ENCODE data around the gene PMEL.

DNA sequence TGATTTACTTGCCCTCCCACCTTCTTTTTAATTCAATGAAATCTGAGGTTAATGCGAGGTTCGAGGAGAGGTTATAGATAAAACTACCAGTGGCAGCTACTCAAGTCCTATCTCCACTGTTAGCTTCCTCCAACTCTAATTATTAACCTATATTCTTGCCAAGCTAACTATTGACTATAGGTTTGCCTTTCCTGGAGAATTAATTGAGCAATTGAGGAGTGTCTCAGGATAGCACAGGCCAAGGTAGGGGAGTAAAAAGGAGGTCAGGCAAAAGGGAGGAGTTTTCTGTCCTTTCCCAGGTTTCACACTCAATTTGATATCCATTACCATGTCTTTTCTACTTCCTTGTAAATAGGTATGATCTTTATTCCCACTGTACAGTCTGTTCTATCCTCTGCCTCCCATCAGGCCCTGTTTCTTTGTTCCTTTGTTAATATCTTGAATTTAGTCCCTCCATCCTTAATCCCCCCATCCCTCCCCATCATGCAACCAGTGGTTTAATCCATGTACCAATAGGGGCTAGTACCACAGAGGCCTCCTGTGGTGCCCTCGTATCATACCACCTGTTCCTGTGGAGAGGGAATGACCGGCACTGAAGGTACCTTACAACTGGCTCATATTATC, 27.5 kb upstream of the PMEL start:
- TF ChIP-seq, protein P1, sequence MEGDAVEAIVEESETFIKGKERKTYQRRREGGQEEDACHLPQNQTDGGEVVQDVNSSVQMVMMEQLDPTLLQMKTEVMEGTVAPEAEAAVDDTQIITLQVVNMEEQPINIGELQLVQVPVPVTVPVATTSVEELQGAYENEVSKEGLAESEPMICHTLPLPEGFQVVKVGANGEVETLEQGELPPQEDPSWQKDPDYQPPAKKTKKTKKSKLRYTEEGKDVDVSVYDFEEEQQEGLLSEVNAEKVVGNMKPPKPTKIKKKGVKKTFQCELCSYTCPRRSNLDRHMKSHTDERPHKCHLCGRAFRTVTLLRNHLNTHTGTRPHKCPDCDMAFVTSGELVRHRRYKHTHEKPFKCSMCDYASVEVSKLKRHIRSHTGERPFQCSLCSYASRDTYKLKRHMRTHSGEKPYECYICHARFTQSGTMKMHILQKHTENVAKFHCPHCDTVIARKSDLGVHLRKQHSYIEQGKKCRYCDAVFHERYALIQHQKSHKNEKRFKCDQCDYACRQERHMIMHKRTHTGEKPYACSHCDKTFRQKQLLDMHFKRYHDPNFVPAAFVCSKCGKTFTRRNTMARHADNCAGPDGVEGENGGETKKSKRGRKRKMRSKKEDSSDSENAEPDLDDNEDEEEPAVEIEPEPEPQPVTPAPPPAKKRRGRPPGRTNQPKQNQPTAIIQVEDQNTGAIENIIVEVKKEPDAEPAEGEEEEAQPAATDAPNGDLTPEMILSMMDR (IDR thresholded peaks at IDR 0.05), result no peak
- TF ChIP-seq POLR2AphosphoS5 (IDR thresholded peaks at IDR 0.05), result no peak
- TF ChIP-seq EP300 (IDR thresholded peaks at IDR 0.05), result no peak
